IMR-90 (cell line): ENCODE results near the gene SRCAP. TPM values are rescaled to one million over a fixed set of nuclear protein-coding genes. Genes with fewer than 3 reads are reported as not detected.

ENCODE experiments used
- ATAC-seq: fragments of 200-7000 bp; cut with Tn5 transposase; 2 replicates; pipeline ENCODE4 v1.9.1; 2020; ENCODE audit warnings: low read depth, mild to moderate bottlenecking, moderate library complexity
- BruUV-seq: library from RNA; stranded (reverse); fragments of 400-500 nt; replicated peaks from 2 replicates; lab custom pipeline; 2021; lab: Mats Ljungman, UMichigan
- CTCF ChIA-PET: fragments of 300-600 bp; formaldehyde crosslinking; extraction: SDS; loops from one replicate; lab custom pipeline; 2021; ENCODE audit warnings: antibody characterized with exemption; lab: Yijun Ruan, JAX
- POLR2A ChIA-PET: fragments of 300-600 bp; sonication (Branson Sonifier 250); formaldehyde crosslinking; loops from one replicate; lab custom pipeline; 2022; ENCODE audit warnings: antibody characterized with exemption; ENCODE audit not compliant: unreplicated experiment; lab: Charles Lee
- DNase-seq: peaks from one replicate; pipeline ENCODE4 v3.0.0; 2013
- H2AFZ ChIP-seq: replicated peaks from 2 replicates; pipeline ENCODE3; 2013; ENCODE audit warnings: low read length, mild to moderate bottlenecking; ENCODE audit not compliant: poor library complexity
- H2AK5ac ChIP-seq: 2 replicates; pipeline ENCODE4 v1.6.1; 2013; ENCODE audit warnings: low read depth, low read length, inconsistent platforms
- H2AK9ac ChIP-seq: replicated peaks from 2 replicates; pipeline ENCODE3; 2013; ENCODE audit warnings: mild to moderate bottlenecking, low read depth, low read length, moderate library complexity; ENCODE audit not compliant: poor library complexity
- H2BK120ac ChIP-seq: 2 replicates; pipeline ENCODE4 v1.6.1; 2013; ENCODE audit warnings: low read depth, low read length, inconsistent platforms
- H2BK15ac ChIP-seq: 3 replicates; pipeline ENCODE4 v1.6.1; 2013; ENCODE audit warnings: low read depth, low read length, inconsistent platforms
- H2BK20ac ChIP-seq: 2 replicates; pipeline ENCODE4 v1.6.1; 2013; ENCODE audit warnings: low read depth, mild to moderate bottlenecking, inconsistent platforms, low read length, moderate library complexity
- H2BK5ac ChIP-seq: 2 replicates; pipeline ENCODE4 v1.6.1; 2013; ENCODE audit warnings: mild to moderate bottlenecking, low read depth, low read length, inconsistent platforms; ENCODE audit not compliant: poor library complexity, severe bottlenecking
- H3K14ac ChIP-seq: replicated peaks from 2 replicates; pipeline ENCODE4 v1.6.1; 2013; ENCODE audit warnings: low read depth, low read length, inconsistent platforms
- H3K18ac ChIP-seq: 2 replicates; pipeline ENCODE4 v1.6.1; 2013; ENCODE audit warnings: low read depth, low read length, control low read depth
- H3K23ac ChIP-seq: 2 replicates; pipeline ENCODE4 v1.6.1; 2013; ENCODE audit warnings: low read depth, low read length, inconsistent platforms
- H3K27ac ChIP-seq: 2 replicates; pipeline ENCODE4 v1.5.1; 2013; ENCODE audit warnings: mild to moderate bottlenecking, control low read depth, low read length; ENCODE audit not compliant: insufficient read depth
- H3K27me3 ChIP-seq: 2 replicates; pipeline ENCODE4 v1.6.1; 2013; ENCODE audit warnings: low read length; ENCODE audit not compliant: control insufficient read depth, insufficient read depth
- H3K36me3 ChIP-seq: 2 replicates; pipeline ENCODE4 v1.6.1; 2013; ENCODE audit warnings: low read length, mixed read lengths; ENCODE audit not compliant: control insufficient read depth, insufficient read depth
- H3K4ac ChIP-seq: 2 replicates; pipeline ENCODE4 v1.6.1; 2013; ENCODE audit warnings: low read depth, low read length, inconsistent platforms
- H3K4me1 ChIP-seq: 2 replicates; pipeline ENCODE4 v1.6.1; 2013; ENCODE audit warnings: low read length, mixed read lengths; ENCODE audit not compliant: control insufficient read depth, insufficient read depth
- H3K4me2 ChIP-seq: 2 replicates; pipeline ENCODE4 v1.6.1; 2013; ENCODE audit warnings: low read depth, mild to moderate bottlenecking, control low read depth, low read length, moderate library complexity
- H3K4me3 ChIP-seq: 2 replicates; pipeline ENCODE4 v1.5.1; 2013; ENCODE audit warnings: low read depth, mild to moderate bottlenecking, control low read depth, low read length, moderate library complexity; ENCODE audit not compliant: insufficient read depth
- H3K56ac ChIP-seq: 2 replicates; pipeline ENCODE4 v1.6.1; 2013; ENCODE audit warnings: low read length, inconsistent platforms; ENCODE audit not compliant: insufficient read depth; ENCODE audit errors: extremely low read depth
- H3K79me1 ChIP-seq, 2 experiments: 2 replicates each; pipeline ENCODE4 v1.6.1; 2013; ENCODE audit warnings: low read length in 2 of 2, inconsistent platforms in 1 of 2, low read depth in 1 of 2
- H3K9ac ChIP-seq: 2 replicates; pipeline ENCODE4 v1.6.1; 2013; ENCODE audit warnings: low read depth, low read length, control low read depth
- H3K9me1 ChIP-seq: 2 replicates; pipeline ENCODE4 v1.6.1; 2013; ENCODE audit warnings: low read length, inconsistent platforms; ENCODE audit not compliant: insufficient read depth
- H3K9me3 ChIP-seq: 2 replicates; pipeline ENCODE4 v1.6.1; 2013; ENCODE audit warnings: low read length; ENCODE audit not compliant: control insufficient read depth, insufficient read depth
- H4K20me1 ChIP-seq: 2 replicates; pipeline ENCODE4 v1.6.1; 2013; ENCODE audit warnings: low read length, inconsistent platforms; ENCODE audit not compliant: insufficient read depth
- H4K5ac ChIP-seq: 2 replicates; pipeline ENCODE4 v1.6.1; 2013; ENCODE audit warnings: mild to moderate bottlenecking, low read depth, low read length, control low read depth
- H4K8ac ChIP-seq, 2 experiments: 2 replicates each; pipeline ENCODE4 v1.6.1; 2013; ENCODE audit warnings: low read depth in 2 of 2, low read length in 2 of 2, control low read depth in 1 of 2, inconsistent platforms in 1 of 2
- H4K91ac ChIP-seq: 2 replicates; pipeline ENCODE4 v1.6.1; 2013; ENCODE audit warnings: low read depth, low read length, inconsistent platforms; ENCODE audit not compliant: insufficient read depth
- BHLHE40 ChIP-seq: fragments of 150-350 bp; IDR thresholded peaks from 2 replicates; pipeline ENCODE4 v1.6.1; 2016; ENCODE audit warnings: mild to moderate bottlenecking, low read depth, low read length
- FOS ChIP-seq: fragments of 150-350 bp; IDR thresholded peaks from 2 replicates; pipeline ENCODE4 v1.6.1; 2016; ENCODE audit warnings: low read depth, low read length
- MAFK ChIP-seq: IDR thresholded peaks from 2 replicates; pipeline ENCODE4 v1.6.1; 2012; ENCODE audit warnings: low read depth, low read length, improper control_type of control experiment
- NFE2L2 ChIP-seq: fragments of 150-350 bp; IDR thresholded peaks from 2 replicates; pipeline ENCODE4 v1.6.1; 2016; ENCODE audit warnings: low read depth, mild to moderate bottlenecking, low read length
- POLR2A ChIP-seq: IDR thresholded peaks from 2 replicates; pipeline ENCODE4 v1.6.1; 2012; ENCODE audit warnings: mild to moderate bottlenecking, low read depth, low read length
- RCOR1 ChIP-seq: IDR thresholded peaks from 2 replicates; pipeline ENCODE4 v1.6.1; 2012; ENCODE audit warnings: mild to moderate bottlenecking, low read length, improper control_type of control experiment; ENCODE audit not compliant: insufficient replicate concordance
- WGBS, 2 experiments: methylation state at CpG; one replicate each; pipeline versions ENCODE4 v1.1.5 to v1.1.7; 2013; ENCODE audit warnings: missing lambda C conversion rate in 2 of 2; ENCODE audit not compliant: insufficient read length in 1 of 2; ENCODE audit errors: extremely low coverage in 2 of 2; 5-methylcytosine and 5-hydroxymethylcytosine counted together
- dilution Hi-C: fragments of 300-500 bp; cut with HindIII; formaldehyde crosslinking; loops from one replicate; pipeline ENCODE4 v1.14.3; 2018; ENCODE audit warnings: low sequenced_read_pairs; ENCODE audit not compliant: unreplicated experiment
- in situ Hi-C: fragments of 300-500 bp; cut with MboI; formaldehyde crosslinking; loops from 3 replicates; pipeline ENCODE4 v1.14.3; 2019; ENCODE audit warnings: low sequenced_read_pairs, inconsistent platforms, mixed read lengths
- intact Hi-C: fragments of 100-400 bp; cut with micrococcal nuclease; formaldehyde crosslinking; loops from 2 replicates; pipeline ENCODE4 v1.10.0; 2022
- polyA plus RNA-seq, 3 experiments: library from polyadenylated mRNA; depleted of rRNA; stranded (reverse); fragments of >200 nt; gene quantifications; 2 replicates each; pipeline ENCODE4 v1.2.3, GENCODE V29; 2012; ENCODE audit warnings: low replicate concordance in 1 of 3
- total RNA-seq: library from RNA; depleted of rRNA; stranded (reverse); fragments of >200 nt; gene quantifications from 2 replicates; pipeline ENCODE4 v1.2.3, GENCODE V29; 2012

SRCAP gene
- total and polyA plus RNA-seq, 2 of the 4 experiments (the other 2 are of a cell fraction): 4.5 to 8.2 TPM

GRCh38 chr16:30665155-30665829 is 33.7 kb upstream of the SRCAP start:
- H2BK120ac ChIP-seq: no peak overlapping the region
- H4K5ac ChIP-seq: no peak overlapping the region
- H2AK9ac ChIP-seq: peak overlapping the region; percentile 12
- no peak overlapping the region for H3K23ac ChIP-seq
- peaks cover 89% of the 10 kb centered on the region for H3K36me3 ChIP-seq
- H4K8ac ChIP-seq: no peak overlapping the region
- H2BK20ac ChIP-seq: no peak overlapping the region
- H3K9ac ChIP-seq: no peak overlapping the region
- no peak for DNase-seq
- no peaks in the 10 kb centered on the region for H3K9me3 ChIP-seq
- no peak overlapping the region for H3K14ac ChIP-seq
- H3K4ac ChIP-seq: no peak overlapping the region
- POLR2A ChIA-PET: no interaction called here
- H4K91ac ChIP-seq: no peak overlapping the region
- no peak overlapping the region for H3K27ac ChIP-seq
- H3K4me1 ChIP-seq: peaks cover 8% of the 10 kb centered on the region; the same call in 1 of the 2 replicates
- no peak for ATAC-seq
- no TSS peak for BruUV-seq
- no peak overlapping the region for H3K4me3 ChIP-seq
- no peak overlapping the region for H2AK5ac ChIP-seq
- WGBS, 2 experiments: 92% methylated on average over 15 of the region's 22 CpGs; no CpG with 5 or more reads in 1 of the 2 experiments
- in situ Hi-C loops: no loop called here
- no peak overlapping the region for H2AFZ ChIP-seq
- intact Hi-C loops: no loop called here
- TF ChIP-seq NFE2L2 (no peak), BHLHE40 (no peak), POLR2A (no peak), RCOR1 (no peak), FOS (no peak), MAFK (no peak)
- CTCF ChIA-PET: interaction anchor here (1.0 kb wide), 1 partner anchor 28 kb away, joined by 3 read pairs; no protein-coding TSS in a partner anchor
- H2BK15ac ChIP-seq: no peak overlapping the region
- no peak overlapping the region for H3K56ac ChIP-seq
- peaks cover 53% of the 10 kb centered on the region for H4K20me1 ChIP-seq
- H3K18ac ChIP-seq: no peak overlapping the region
- no peak overlapping the region for H2BK5ac ChIP-seq
- peaks cover 10% of the 10 kb centered on the region; the same call in 1 of the 2 replicates for H3K9me1 ChIP-seq
- peaks cover 45 to 66% of the 10 kb centered on the region in 2 experiments for H3K79me1 ChIP-seq
- dilution Hi-C loops: no loop called here
- H3K27me3 ChIP-seq: no peaks in the 10 kb centered on the region
- H3K4me2 ChIP-seq: no peak overlapping the region
